Skin epidermis (tissue), 12 donors: ENCODE data around the gene EPHB2.
"Not testable (repeated sequence)": the region's sequence is repeated elsewhere in the genome, so short reads cannot be mapped to it uniquely, and the experiment has no call there.

Experiments
- H3K27ac ChIP-seq, 21 experiments: fragments of 200-600 bp; sonication (generic) in 11 of 21; one replicate each; pipeline ENCODE4 v1.5.0; 2020; ENCODE audit warnings: mild to moderate bottlenecking in 3 of 21, inconsistent platforms in 2 of 21, moderate library complexity in 2 of 21
- H3K4me3 ChIP-seq, 7 experiments: fragments of 200-600 bp; sonication (generic) in 2 of 7; one replicate each; pipeline ENCODE4 v1.5.0; 2020; ENCODE audit warnings: inconsistent platforms in 2 of 7, mild to moderate bottlenecking in 2 of 7, moderate library complexity in 1 of 7

Gene EPHB2

GRCh38 chr1:22826604-22827580 is 116.3 kb downstream of the EPHB2 start:
- Histone ChIP-seq H3K27ac (peak overlapping the region in 1 of 21 experiments; percentile 46), H3K4me3 (no peak overlapping the region)

GRCh38 chr1:22827666-22828483 is 117.2 kb downstream of the EPHB2 start:
- Histone ChIP-seq H3K4me3 (no peak overlapping the region), H3K27ac (no peak overlapping the region)

GRCh38 chr1:22828484-22829308 is 118.1 kb downstream of the EPHB2 start:
- peak overlapping the region in 9 of 21 experiments; percentile 3 to 88 (median 56) for H3K27ac ChIP-seq
- H3K4me3 ChIP-seq, result no peak overlapping the region

- H3K27ac ChIP-seq, result peak overlapping the region in 16 of 21 experiments; percentile 19 to 88 (median 56)
- no peak overlapping the region for H3K4me3 ChIP-seq
Measured at GRCh38 chr1:22829309-22829989, 118.8 kb downstream of the EPHB2 start.

- H3K27ac ChIP-seq, result peak overlapping the region in 17 of 21 experiments; percentile 7 to 88 (median 56)
- H3K4me3 ChIP-seq, result no peak overlapping the region
Measured at GRCh38 chr1:22830041-22830566, 119.5 kb downstream of the EPHB2 start.

- no peak overlapping the region for H3K4me3 ChIP-seq
- peak overlapping the region in 14 of 21 experiments; percentile 39 to 89 (median 75) for H3K27ac ChIP-seq
Measured at GRCh38 chr1:22830757-22831340, 120.2 kb downstream of the EPHB2 start.

- H3K4me3 ChIP-seq, result no peak overlapping the region
- H3K27ac ChIP-seq, result peak overlapping the region in 20 of 21 experiments; percentile 44 to 89 (median 74)
Measured at GRCh38 chr1:22831729-22832413, 121.2 kb downstream of the EPHB2 start.

- peak overlapping the region in 17 of 21 experiments; percentile 17 to 88 (median 62) for H3K27ac ChIP-seq
- H3K4me3 ChIP-seq, result no peak overlapping the region
Measured at GRCh38 chr1:22832414-22832786, 121.8 kb downstream of the EPHB2 start.

- H3K4me3 ChIP-seq, result no peak overlapping the region
- H3K27ac ChIP-seq, result no peak overlapping the region
Measured at GRCh38 chr1:22833699-22834098, 123.1 kb downstream of the EPHB2 start.

GRCh38 chr1:22834420-22834819 is 123.8 kb downstream of the EPHB2 start:
- not testable (repeated sequence) for H3K4me3 ChIP-seq, H3K27ac ChIP-seq

GRCh38 chr1:22835636-22836319 is 125.1 kb downstream of the EPHB2 start:
- Histone ChIP-seq H3K4me3 (no peak overlapping the region), H3K27ac (no peak overlapping the region)

GRCh38 chr1:22836850-22837249 is 126.2 kb downstream of the EPHB2 start:
- H3K27ac ChIP-seq, result no peak overlapping the region
- H3K4me3 ChIP-seq, result no peak overlapping the region

- H3K27ac ChIP-seq, result no peak overlapping the region
- H3K4me3 ChIP-seq, result no peak overlapping the region
Measured at GRCh38 chr1:22837332-22837731, 126.7 kb downstream of the EPHB2 start.

- Histone ChIP-seq H3K27ac (no peak overlapping the region), H3K4me3 (no peak overlapping the region)
Measured at GRCh38 chr1:22838965-22839364, 128.3 kb downstream of the EPHB2 start.

GRCh38 chr1:22839806-22840205 is 129.2 kb downstream of the EPHB2 start:
- H3K4me3 ChIP-seq, result no peak overlapping the region
- H3K27ac ChIP-seq, result no peak overlapping the region

- Histone ChIP-seq H3K4me3 (no peak overlapping the region), H3K27ac (no peak overlapping the region)
Measured at GRCh38 chr1:22841142-22841541, 130.5 kb downstream of the EPHB2 start.

GRCh38 chr1:22841860-22842281 is 131.2 kb downstream of the EPHB2 start:
- Histone ChIP-seq H3K4me3 (no peak overlapping the region), H3K27ac (no peak overlapping the region)
